ENCODE results near the gene LSR. TPM values are rescaled to one million over a fixed set of nuclear protein-coding genes. Genes with fewer than 3 reads are reported as not detected.

The LSR gene
- total RNA-seq, 1 donor from 2014 or later: 32.9 TPM

DNA sequence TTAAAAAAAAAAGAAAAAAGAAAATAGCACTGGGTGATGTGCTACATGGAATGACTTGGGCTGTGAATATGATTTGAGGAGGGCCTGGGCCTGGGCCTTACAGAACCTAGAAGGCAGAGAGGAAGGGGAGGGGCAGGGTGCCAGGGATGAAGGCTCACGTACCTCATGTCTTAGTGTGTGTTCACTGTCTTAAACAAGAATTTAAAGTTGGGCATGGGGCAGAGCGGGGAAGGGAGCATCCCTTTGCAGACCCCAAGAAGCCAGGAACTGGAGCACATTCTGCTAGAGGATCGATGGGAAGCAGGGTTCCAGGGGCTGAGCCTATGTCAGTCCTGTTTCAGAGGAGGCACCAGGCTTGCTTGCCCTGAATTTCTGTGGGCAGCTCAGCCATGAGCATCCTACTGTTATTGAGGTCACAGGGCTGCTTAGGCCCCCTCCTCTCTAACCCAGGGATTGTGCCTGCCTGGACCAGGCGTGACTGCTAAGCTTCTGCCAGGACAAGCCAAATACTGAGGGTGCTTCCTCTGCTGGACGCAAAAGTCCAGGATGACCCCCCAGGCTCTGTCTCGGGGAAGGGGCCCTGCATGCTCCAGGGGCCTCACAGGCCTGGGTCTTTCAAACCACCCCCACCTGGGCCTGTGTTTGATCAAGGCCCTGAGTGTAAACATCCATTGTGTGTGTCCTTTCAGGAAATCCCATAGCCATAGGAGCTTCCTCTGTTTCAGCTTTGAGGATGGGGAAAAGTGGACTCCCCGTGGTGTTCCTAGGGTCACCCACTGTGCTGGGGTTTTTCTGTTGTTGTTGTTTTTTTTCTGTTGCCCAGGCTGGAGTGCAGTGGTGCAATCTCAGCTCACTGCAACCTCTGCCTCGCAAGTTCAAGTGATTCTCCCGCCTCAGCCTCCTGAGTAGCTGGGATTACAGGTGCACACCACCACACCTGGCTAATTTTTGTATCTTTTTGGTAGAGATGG is 4.8 kb downstream of the LSR start:
- Histone ChIP-seq H3K36me3 (no peaks in the 10 kb centered on the region), H3K9me3 (no peaks in the 10 kb centered on the region), H3K4me1 (peaks cover 19% of the 10 kb centered on the region), H3K4me3 (no peak overlapping the region), H3K27ac (no peak overlapping the region), H3K27me3 (no peaks in the 10 kb centered on the region)
- DNase-seq (ENCODE audit: extremely low spot score in 2 of 2): peak; percentile 44 to 52
- intact Hi-C loops (cut with DNase I): no loop called here
- TF ChIP-seq POLR2A (IDR thresholded peaks at IDR 0.05) (no peak), POLR2AphosphoS5 (IDR thresholded peaks at IDR 0.05; ENCODE audit: insufficient read depth in 1 of 2, low read depth in 1 of 2) (no peak), CTCF (IDR thresholded peaks at IDR 0.05) (no peak)

GRCh38 chr19:35254341-35255297 is 5.8 kb downstream of the LSR start:
- peak; percentile 60 to 72 for DNase-seq (ENCODE audit: extremely low spot score in 2 of 2)

DNA sequence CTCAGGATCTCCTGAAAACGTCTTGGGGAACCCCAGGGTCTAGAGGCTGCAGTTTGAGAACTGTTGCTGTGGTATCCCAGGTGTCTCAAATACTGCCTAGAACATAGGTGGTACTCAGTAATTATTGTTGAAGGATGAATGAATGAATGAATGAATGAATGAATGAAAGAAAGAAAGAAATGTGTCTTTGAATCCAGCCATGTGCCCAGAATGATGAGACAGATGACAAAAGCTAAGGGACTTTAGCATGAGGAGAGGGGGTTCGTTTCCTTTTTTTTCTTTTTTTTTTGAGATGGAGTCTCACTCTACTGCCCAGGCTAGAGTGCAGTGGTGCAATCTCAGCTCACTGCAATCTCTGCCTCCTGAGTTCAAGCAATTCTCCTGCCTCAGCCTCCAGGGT is 7.8 kb downstream of the LSR start:
- Histone ChIP-seq H3K9me3 (no peaks in the 10 kb centered on the region), H3K27ac (no peak overlapping the region), H3K36me3 (no peaks in the 10 kb centered on the region), H3K27me3 (no peaks in the 10 kb centered on the region), H3K4me3 (no peak overlapping the region), H3K4me1 (peaks cover 1% of the 10 kb centered on the region)
- peak in 1 of 2 donors; percentile 12 for DNase-seq (ENCODE audit: extremely low spot score in 2 of 2)
- TF ChIP-seq CTCF (IDR thresholded peaks at IDR 0.05) (no peak), POLR2AphosphoS5 (IDR thresholded peaks at IDR 0.05; ENCODE audit: insufficient read depth in 1 of 2, low read depth in 1 of 2) (no peak), POLR2A (IDR thresholded peaks at IDR 0.05) (no peak)
- intact Hi-C loops (cut with DNase I): no loop called here

More at GRCh38 chr19:35254341-35255297, 5.8 kb downstream of the LSR start:
- peaks cover 9% of the 10 kb centered on the region for H3K4me1 ChIP-seq
- TF ChIP-seq POLR2AphosphoS5 (IDR thresholded peaks at IDR 0.05; ENCODE audit: insufficient read depth in 1 of 2, low read depth in 1 of 2): peak in 1 of 2 donors; percentile 64
- TF ChIP-seq CTCF (IDR thresholded peaks at IDR 0.05): no peak
- no peak for TF ChIP-seq POLR2A (IDR thresholded peaks at IDR 0.05)
- no peak overlapping the region for H3K27ac ChIP-seq
- intact Hi-C loops (cut with DNase I): no loop called here
- no peaks in the 10 kb centered on the region for H3K9me3 ChIP-seq
- no peak overlapping the region for H3K4me3 ChIP-seq
- H3K27me3 ChIP-seq: no peaks in the 10 kb centered on the region
- H3K36me3 ChIP-seq: no peaks in the 10 kb centered on the region

GRCh38 chr19:35257113-35257461 is 8.3 kb downstream of the LSR start:
- DNase-seq (ENCODE audit: extremely low spot score in 2 of 2): peak; percentile 22 to 70
- Histone ChIP-seq H3K4me3 (no peak overlapping the region), H3K36me3 (no peaks in the 10 kb centered on the region), H3K9me3 (no peaks in the 10 kb centered on the region), H3K27ac (no peak overlapping the region), H3K4me1 (peaks cover 6% of the 10 kb centered on the region), H3K27me3 (no peaks in the 10 kb centered on the region)
- intact Hi-C loops (cut with DNase I): no loop called here
- no peak for TF ChIP-seq CTCF (IDR thresholded peaks at IDR 0.05)
- no peak for TF ChIP-seq POLR2A (IDR thresholded peaks at IDR 0.05)
- TF ChIP-seq POLR2AphosphoS5 (IDR thresholded peaks at IDR 0.05; ENCODE audit: insufficient read depth in 1 of 2, low read depth in 1 of 2): no peak
